Measurements from ENCODE around the gene CDKN3. TPM values are rescaled to one million over a fixed set of nuclear protein-coding genes. Genes with fewer than 3 reads are reported as not detected.
"Not testable (repeated sequence)": the region's sequence is repeated elsewhere in the genome, so short reads cannot be mapped to it uniquely, and the experiment has no call there.

CDKN3 gene
- total RNA-seq, 2 donors from 2014 or later = 92.0 to 121 TPM

DNA sequence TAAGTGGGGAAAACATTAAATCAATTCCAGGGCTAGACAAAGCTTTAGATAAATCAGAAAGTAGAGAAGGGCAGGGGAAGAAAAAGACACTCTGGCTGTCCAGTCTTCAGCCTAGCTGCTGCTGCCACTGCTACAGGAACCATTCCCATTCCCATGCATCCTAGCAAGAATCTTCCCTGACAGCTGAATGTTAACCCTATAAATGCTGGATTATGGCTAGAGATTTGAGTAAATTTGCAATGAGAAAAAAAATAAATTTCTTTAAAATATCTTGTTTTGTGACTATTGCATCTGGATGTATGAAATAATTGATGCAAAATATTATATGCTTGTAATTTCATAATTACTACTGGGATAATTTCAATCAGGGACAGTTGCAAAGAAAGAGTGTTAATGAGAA lies 15.0 kb upstream of the CDKN3 start:
- peaks cover 23% of the 10 kb centered on the region for H3K27me3 Mint-ChIP-seq (ENCODE audit: low read depth)
- ATAC-seq (replicated peaks in 1 of 2) = no peak
- H3K36me3 Mint-ChIP-seq (ENCODE audit: insufficient read depth in 2 of 2) = no peaks in the 10 kb centered on the region
- no peak for DNase-seq
- no peak overlapping the region for H3K27ac Mint-ChIP-seq
- no peak overlapping the region for H3K4me3 Mint-ChIP-seq
- H3K9me3 Mint-ChIP-seq = no peaks in the 10 kb centered on the region
- H3K4me1 Mint-ChIP-seq (ENCODE audit: low read depth) = no peaks in the 10 kb centered on the region

DNA sequence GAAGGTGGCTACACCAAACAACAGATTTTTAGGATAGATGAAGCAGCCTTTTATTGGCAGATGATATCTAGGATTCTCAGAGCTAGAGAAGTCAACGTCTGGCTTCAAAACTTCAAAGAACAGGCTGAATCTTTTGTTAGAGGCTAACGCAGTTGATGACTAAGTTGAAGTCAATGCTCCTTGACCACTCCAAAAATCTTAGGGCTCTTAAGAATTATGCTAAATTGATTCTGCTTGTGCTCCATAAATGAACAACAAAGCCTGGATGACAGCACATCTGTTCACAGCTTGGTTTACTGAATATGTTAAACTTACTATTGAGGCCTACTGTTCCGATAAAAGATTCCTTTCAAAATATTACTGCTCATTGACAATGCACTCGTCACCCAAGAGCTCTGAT lies 13.0 kb upstream of the CDKN3 start:
- Mint-ChIP-seq H3K27ac (no peak overlapping the region), H3K4me1 (ENCODE audit: low read depth) (no peaks in the 10 kb centered on the region), H3K27me3 (ENCODE audit: low read depth) (peaks cover 27% of the 10 kb centered on the region), H3K9me3 (no peaks in the 10 kb centered on the region), H3K4me3 (no peak overlapping the region), H3K36me3 (ENCODE audit: insufficient read depth in 2 of 2) (no peaks in the 10 kb centered on the region)
- DNase-seq (no peak), ATAC-seq (replicated peaks in 1 of 2) (no peak)

DNA sequence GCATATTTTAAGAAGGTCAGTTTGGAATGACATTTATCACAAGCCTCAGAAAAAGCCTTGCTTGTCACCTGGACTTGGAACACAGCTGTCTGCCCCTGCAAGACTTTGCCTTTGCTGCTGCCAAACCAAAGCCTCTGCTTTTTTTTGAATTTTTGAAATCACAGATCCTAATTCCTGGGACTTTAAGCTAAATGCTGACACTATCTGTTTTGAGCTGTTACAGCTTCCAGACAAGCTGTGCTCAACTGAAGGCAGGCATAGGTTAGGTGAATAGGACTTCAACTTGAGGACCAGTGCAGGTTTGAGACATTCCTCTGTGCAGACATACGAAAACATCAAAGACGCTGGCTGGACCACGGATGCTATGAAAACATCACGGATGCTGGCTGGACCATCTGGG lies 11.3 kb upstream of the CDKN3 start:
- no peak for DNase-seq
- ATAC-seq (replicated peaks in 1 of 2) = no peak
- Mint-ChIP-seq H3K27me3 (ENCODE audit: low read depth) (peaks cover 15% of the 10 kb centered on the region), H3K36me3 (ENCODE audit: insufficient read depth in 2 of 2) (no peaks in the 10 kb centered on the region), H3K9me3 (no peaks in the 10 kb centered on the region), H3K27ac (no peak overlapping the region), H3K4me1 (ENCODE audit: low read depth) (no peaks in the 10 kb centered on the region), H3K4me3 (no peak overlapping the region)

DNA sequence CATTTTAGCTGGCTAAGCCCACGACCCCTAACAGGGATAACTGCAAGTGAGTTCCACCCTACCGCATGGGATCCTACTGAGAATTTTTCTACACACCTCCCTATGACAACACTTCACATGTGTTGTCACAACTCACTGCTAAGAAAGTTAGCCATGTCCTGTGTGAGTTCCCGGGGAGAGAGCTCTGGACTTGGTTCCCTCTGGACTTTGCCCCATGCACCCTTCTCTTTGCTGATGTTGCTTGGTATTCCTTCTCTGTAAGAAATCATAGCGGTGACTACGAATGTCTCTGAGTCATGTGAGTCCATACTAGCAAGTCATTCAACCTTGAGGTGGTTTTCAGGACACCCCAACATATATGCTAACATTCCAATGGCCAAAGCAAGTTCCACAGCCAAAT lies 9.5 kb upstream of the CDKN3 start:
- Mint-ChIP-seq H3K27me3 (ENCODE audit: low read depth) (peaks cover 15% of the 10 kb centered on the region), H3K27ac (no peak overlapping the region), H3K4me3 (no peak overlapping the region), H3K9me3 (no peaks in the 10 kb centered on the region), H3K4me1 (ENCODE audit: low read depth) (no peaks in the 10 kb centered on the region), H3K36me3 (ENCODE audit: insufficient read depth in 2 of 2) (no peaks in the 10 kb centered on the region)
- no peak for DNase-seq
- no peak for ATAC-seq (replicated peaks in 1 of 2)

DNA sequence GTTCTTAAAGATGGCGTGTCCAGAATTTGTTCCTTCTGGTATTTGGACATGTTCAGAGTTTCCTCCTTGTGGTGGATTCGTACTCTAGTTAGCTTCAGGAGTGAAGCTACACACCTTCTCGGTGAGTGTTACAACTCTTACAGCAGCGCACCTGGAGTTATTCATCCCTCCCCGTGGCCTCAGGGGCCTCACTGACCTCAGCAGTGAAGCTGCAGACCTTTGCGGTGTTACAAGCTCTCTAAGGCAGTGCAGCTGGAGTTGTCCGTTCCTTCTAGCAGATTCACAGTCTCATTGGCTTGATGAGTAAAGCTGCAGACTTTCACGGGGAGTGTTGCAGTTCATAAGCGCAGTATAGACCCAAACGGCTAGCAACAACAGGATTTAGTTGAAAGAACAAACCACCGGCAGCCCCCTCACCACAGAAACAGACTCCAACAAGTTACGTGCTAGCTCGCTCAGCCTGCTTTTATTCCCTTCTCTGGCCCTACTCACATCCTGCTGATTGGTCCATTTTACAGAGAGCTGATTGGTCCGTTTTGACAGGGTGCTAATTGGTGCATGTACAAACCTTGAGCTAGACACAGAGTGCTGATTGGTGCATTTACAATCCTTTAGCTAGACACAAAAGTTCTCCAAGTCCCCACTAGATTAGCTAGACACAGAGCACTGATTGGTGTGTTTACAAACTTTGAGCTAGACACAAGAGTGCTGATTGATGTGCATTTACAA lies 4.5 kb upstream of the CDKN3 start:
- H3K27me3 Mint-ChIP-seq (ENCODE audit: low read depth) = peaks cover 9% of the 10 kb centered on the region
- no peaks in the 10 kb centered on the region for H3K9me3 Mint-ChIP-seq
- H3K27ac Mint-ChIP-seq = no peak overlapping the region
- peaks cover 2% of the 10 kb centered on the region for H3K4me1 Mint-ChIP-seq (ENCODE audit: low read depth)
- H3K36me3 Mint-ChIP-seq (ENCODE audit: insufficient read depth in 2 of 2) = peaks cover 0 to 2% of the 10 kb centered on the region in 2 donors
- DNase-seq = no peak
- ATAC-seq (replicated peaks in 1 of 2) = no peak
- H3K4me3 Mint-ChIP-seq = no peak overlapping the region

DNA sequence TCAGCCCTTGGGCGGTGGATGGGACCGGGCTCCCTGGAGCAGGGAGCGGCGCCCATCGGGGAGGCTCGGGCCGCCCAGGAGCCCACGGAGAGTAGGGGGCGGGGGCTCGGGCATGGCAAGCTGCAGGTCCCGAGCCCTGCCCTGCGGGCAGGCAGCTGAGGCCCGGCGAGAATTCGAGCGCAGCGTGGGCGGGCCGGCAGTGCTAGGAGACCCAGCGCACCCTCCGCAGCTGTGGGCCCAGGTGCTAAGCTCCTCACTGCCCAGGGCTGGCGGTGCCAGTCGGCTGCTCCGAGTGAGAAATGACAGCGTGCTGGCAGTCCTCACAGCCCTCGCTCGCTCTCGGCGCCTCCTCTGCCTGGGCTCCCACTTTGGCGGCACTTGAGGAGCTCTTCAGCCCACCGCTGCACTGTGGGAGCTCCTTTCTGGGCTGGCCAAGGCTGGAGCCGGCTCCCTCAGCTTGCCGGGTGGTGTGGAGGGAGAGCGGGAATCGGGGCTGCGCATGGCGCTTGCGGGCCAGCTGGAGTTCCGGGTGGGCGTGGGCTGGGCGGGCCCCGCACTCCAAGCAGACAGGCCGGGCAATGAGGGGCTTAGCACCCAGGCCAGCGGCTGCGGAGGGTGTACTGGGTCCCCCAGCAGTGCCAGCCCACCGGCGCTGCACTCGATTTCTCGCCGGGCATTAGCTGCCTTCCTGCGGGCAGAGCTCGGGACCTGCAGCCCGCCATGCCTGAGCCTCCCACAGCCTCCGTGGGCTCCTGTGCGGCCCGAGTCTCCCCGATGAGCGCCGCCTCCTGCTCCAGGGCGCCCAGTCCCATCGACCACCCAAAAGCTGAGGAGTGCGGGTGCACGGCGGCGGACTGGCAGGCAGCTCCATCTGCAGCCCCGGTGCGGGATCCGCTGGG lies 3.6 kb upstream of the CDKN3 start:
- not testable (repeated sequence) for ATAC-seq (replicated peaks in 1 of 2); DNase-seq; H3K27me3 Mint-ChIP-seq (ENCODE audit: low read depth); H3K36me3 Mint-ChIP-seq (ENCODE audit: insufficient read depth in 2 of 2); H3K9me3 Mint-ChIP-seq; H3K4me3 Mint-ChIP-seq; H3K27ac Mint-ChIP-seq
- peaks cover 11% of the 10 kb centered on the region for H3K4me1 Mint-ChIP-seq (ENCODE audit: low read depth)

DNA sequence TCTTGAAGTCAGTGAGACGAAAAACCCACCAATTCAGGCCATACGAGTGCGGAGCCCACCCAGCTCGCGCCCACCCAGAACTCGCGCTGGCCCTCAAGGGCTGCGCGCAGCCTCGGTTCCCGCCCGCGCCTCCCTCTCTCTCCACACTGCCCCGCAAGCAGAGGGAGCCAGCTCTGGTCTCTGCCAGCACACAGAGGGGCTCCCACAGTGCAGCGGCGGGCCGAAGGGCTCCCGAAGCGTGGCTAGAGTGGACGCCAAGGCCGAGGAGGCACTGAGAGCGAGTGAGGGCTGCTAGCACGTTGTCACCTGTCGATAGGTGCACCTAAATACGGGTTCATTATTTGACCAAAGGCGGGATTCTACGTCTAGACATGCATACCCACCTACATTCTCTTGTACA lies 2.2 kb upstream of the CDKN3 start:
- Mint-ChIP-seq H3K27ac (no peak overlapping the region), H3K4me1 (ENCODE audit: low read depth) (peaks cover 25% of the 10 kb centered on the region), H3K27me3 (ENCODE audit: low read depth) (no peaks in the 10 kb centered on the region), H3K4me3 (no peak overlapping the region), H3K9me3 (no peaks in the 10 kb centered on the region), H3K36me3 (ENCODE audit: insufficient read depth in 2 of 2) (peaks cover 0 to 7% of the 10 kb centered on the region in 2 donors)
- DNase-seq (no peak), ATAC-seq (replicated peaks in 1 of 2) (no peak)

DNA sequence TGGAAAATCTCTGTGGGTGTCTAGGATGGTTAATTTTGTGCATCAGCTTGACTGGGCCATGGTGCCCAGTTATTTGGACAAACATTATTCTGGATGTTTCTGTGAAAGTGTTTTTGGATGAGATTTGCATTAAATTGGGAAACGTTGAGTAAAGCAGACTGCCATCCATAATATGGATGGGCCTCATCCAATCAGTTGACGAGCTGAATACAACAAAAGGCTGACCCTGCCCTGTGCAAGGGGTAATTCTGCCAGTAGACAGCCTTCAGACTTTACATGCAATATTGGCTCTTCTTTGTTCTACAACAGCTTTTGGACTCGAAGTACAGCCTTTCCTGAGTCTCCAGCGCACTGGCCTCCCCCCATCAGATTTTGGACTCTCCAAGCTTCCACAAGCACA lies 1.5 kb upstream of the CDKN3 start:
- no peak for ATAC-seq (replicated peaks in 1 of 2)
- Mint-ChIP-seq H3K27me3 (ENCODE audit: low read depth) (no peaks in the 10 kb centered on the region), H3K27ac (no peak overlapping the region), H3K9me3 (no peaks in the 10 kb centered on the region), H3K4me1 (ENCODE audit: low read depth) (peaks cover 27% of the 10 kb centered on the region), H3K4me3 (no peak overlapping the region), H3K36me3 (ENCODE audit: insufficient read depth in 2 of 2) (peaks cover 0 to 7% of the 10 kb centered on the region in 2 donors)
- no peak for DNase-seq

DNA sequence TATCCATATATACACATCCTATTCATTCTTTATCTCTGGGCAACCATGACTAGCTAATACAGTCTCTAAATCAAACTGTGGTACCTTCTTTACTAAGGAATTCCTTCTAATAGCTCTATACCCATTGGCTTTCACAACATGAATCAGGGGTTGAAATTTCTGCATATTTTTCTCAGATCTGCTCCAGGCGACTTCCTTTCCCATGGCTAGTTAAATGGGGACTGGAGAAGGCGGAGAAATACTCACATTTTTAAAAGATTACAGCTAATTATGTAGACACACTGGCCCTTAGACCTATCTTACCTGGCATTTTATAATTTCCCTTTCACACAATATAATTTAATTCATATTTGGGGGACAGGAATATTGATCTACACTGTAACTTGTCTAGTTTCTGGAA lies 1.1 kb upstream of the CDKN3 start:
- peaks cover 0 to 7% of the 10 kb centered on the region in 2 donors for H3K36me3 Mint-ChIP-seq (ENCODE audit: insufficient read depth in 2 of 2)
- H3K9me3 Mint-ChIP-seq = no peaks in the 10 kb centered on the region
- H3K4me1 Mint-ChIP-seq (ENCODE audit: low read depth) = peaks cover 27% of the 10 kb centered on the region
- H3K4me3 Mint-ChIP-seq = no peak overlapping the region
- no peaks in the 10 kb centered on the region for H3K27me3 Mint-ChIP-seq (ENCODE audit: low read depth)
- ATAC-seq (replicated peaks in 1 of 2) (no peak), DNase-seq (no peak)
- H3K27ac Mint-ChIP-seq = no peak overlapping the region

DNA sequence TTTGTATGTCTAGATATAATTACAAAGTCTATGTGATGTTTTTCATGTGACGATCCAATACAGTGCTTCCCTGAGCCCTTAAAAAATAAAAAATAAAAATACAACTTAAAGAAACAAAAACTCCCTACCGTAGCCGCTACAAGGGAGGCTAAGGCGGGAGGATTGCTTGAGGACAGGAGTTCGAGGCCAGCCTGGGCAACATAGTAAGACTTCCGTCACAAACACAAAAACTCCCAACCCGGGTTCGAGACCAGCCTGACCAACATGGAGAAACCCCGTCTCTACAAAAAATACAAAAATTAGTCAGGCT lies 669 bp upstream of the CDKN3 start:
- Mint-ChIP-seq H3K27me3 (ENCODE audit: low read depth) (no peaks in the 10 kb centered on the region), H3K9me3 (no peaks in the 10 kb centered on the region), H3K36me3 (ENCODE audit: insufficient read depth in 2 of 2) (peaks cover 0 to 7% of the 10 kb centered on the region in 2 donors), H3K4me1 (ENCODE audit: low read depth) (peaks cover 27% of the 10 kb centered on the region), H3K4me3 (peak overlapping the region; percentile 88 to 90), H3K27ac (peak overlapping the region; percentile 5)
- no peak for DNase-seq
- ATAC-seq (replicated peaks in 1 of 2) = no peak

DNA sequence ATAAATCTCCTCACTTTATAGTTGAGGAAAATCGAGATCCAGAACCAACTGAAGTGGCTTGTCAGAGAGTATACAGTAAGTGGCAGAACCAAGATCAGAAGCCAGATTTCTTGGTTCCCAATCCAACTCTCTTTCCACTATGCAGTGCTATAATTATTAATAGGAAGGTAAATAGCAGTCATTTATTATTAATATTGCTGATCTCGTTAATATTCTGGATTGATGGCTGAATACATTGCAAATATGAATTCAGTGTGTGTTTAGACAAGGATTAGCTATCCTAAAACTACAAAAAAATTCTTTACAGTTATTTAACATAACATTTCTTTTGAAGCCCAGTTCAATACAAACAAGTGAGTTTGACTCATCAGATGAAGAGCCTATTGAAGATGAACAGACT lies 2.8 kb downstream of the CDKN3 start:
- H3K36me3 Mint-ChIP-seq (ENCODE audit: insufficient read depth in 2 of 2) = peaks cover 10 to 36% of the 10 kb centered on the region in 2 donors
- no peak for ATAC-seq (replicated peaks in 1 of 2)
- H3K4me1 Mint-ChIP-seq (ENCODE audit: low read depth) = peaks cover 27% of the 10 kb centered on the region
- DNase-seq = no peak
- H3K9me3 Mint-ChIP-seq = peaks cover 2 to 3% of the 10 kb centered on the region in 2 donors
- H3K4me3 Mint-ChIP-seq = peak overlapping the region; percentile 88 to 90
- no peak overlapping the region for H3K27ac Mint-ChIP-seq
- no peaks in the 10 kb centered on the region for H3K27me3 Mint-ChIP-seq (ENCODE audit: low read depth)

DNA sequence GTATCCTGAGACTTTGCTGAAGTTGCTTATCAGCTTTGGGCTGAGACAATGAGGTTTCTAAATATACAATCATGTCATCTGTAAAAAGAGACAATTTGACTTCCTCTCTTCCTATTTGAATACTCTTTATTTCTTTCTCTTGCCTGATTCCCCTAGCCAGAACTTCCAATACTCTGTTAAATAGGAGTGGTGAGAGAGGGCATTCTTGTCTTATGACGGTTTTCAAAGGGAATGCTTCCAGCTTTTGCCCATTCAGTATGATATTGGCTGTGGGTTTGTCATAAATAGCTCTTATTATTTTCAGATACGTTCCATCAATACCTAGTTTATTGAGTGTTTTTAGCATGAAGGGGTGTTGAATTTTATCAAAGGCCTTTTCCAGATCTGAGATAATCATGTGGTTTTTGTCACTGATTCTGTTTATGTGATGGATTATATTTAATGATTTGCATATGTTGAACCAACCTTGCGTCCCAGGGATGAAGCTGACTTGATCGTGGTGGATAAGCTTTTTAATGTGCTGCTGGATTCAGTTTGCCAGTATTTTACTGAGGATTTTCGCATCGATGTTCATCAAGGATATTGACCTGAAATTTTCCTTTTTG lies 6.7 kb downstream of the CDKN3 start:
- H3K27ac Mint-ChIP-seq = peak overlapping the region; percentile 55
- peaks cover 24% of the 10 kb centered on the region for H3K4me1 Mint-ChIP-seq (ENCODE audit: low read depth)
- H3K9me3 Mint-ChIP-seq; H3K4me3 Mint-ChIP-seq; H3K27me3 Mint-ChIP-seq (ENCODE audit: low read depth); DNase-seq; ATAC-seq (replicated peaks in 1 of 2): not testable (repeated sequence)
- peaks cover 22 to 62% of the 10 kb centered on the region in 2 donors for H3K36me3 Mint-ChIP-seq (ENCODE audit: insufficient read depth in 2 of 2)

DNA sequence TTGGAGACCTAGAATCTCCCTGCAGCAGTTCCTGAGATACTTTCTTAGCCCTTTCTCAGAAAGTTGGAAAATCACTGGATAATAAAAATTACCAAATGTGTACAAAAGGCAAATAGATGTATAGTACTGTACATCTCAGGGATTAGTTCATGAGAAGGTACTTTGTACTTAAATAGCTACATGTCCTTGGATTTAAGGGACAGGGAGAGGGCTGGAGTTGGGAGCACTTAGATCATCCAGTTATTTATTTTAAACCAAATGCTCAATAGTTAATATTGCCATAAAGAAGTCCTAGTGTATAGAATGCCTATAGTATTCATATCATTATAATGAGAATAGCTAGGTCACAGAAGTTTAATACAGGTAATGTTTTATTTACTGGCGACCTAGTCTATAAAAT lies 13.4 kb downstream of the CDKN3 start:
- no peak overlapping the region for H3K27ac Mint-ChIP-seq
- no peaks in the 10 kb centered on the region for H3K27me3 Mint-ChIP-seq (ENCODE audit: low read depth)
- no peaks in the 10 kb centered on the region for H3K9me3 Mint-ChIP-seq
- DNase-seq (no peak), ATAC-seq (replicated peaks in 1 of 2) (no peak)
- H3K36me3 Mint-ChIP-seq (ENCODE audit: insufficient read depth in 2 of 2) = peaks cover 20 to 42% of the 10 kb centered on the region in 2 donors
- no peak overlapping the region for H3K4me3 Mint-ChIP-seq
- H3K4me1 Mint-ChIP-seq (ENCODE audit: low read depth) = peaks cover 6% of the 10 kb centered on the region

Data from activated T-cell treated with anti-CD3 and anti-CD28 coated beads, Interleukin-2, amount 50 U/mL, for 72 hours (primary cell).